AG08395 (cell line): ENCODE measurements around the gene NUPR1.
"Not testable (repeated sequence)": the region's sequence is repeated elsewhere in the genome, so short reads cannot be mapped to it uniquely, and the experiment has no call there.

Experiments used
- DNase-seq: peaks from one replicate; pipeline ENCODE4 v3.0.0; 2012; ENCODE audit warnings: mixed read lengths, low spot score

NUPR1 gene, protein sequence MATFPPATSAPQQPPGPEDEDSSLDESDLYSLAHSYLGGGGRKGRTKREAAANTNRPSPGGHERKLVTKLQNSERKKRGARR

GRCh38 chr16:28538733-28539596 is at the start of gene NUPR1:
Gene NUPR1 (minus strand): TSS chr16:28538974. CDS start chr16:28538907, 67 bp downstream.
- peak; percentile 99 for DNase-seq

DNA sequence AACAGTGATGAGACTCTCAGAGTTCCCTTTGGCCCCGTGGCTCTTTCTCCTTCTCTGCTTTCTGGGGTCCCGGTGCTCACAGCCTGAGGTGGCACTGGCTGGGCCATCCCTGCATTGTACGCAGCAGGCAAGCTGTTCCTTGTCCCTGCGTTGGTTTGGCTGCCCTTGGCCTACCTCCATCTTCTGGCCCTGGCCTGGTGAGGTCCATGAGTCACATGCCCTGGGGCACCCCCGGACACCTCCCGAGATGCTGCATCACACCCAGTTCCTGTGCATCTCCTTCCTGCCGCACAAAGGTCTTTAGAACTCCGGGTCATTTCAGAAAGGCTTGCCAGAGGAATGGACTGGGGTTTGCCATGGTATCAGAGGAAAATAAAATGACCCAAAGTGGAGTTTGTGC is 48.6 kb upstream of the NUPR1 start:
- DNase-seq = peak; percentile 10

DNA sequence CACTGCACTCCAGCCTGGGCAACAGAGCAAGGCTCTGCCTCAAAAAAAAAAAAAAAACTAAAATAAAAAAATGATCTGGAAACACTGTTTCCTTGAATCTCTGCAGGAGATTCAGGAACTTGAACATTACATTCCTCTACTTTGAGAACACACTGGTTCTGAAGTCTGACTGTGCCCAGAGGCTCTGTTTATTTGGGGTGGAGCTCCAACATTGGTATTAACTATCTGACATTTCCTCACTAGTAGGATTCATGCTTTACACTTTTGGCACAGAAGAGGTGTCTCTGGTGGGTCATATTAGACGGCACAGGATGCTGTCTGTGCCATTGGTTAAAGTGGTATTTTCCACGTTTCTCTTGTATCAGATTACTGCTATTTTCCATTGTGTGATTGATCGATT is 47.7 kb upstream of the NUPR1 start:
- DNase-seq = no peak

GRCh38 chr16:28585674-28586073 is 46.9 kb upstream of the NUPR1 start:
- DNase-seq = no peak

DNA sequence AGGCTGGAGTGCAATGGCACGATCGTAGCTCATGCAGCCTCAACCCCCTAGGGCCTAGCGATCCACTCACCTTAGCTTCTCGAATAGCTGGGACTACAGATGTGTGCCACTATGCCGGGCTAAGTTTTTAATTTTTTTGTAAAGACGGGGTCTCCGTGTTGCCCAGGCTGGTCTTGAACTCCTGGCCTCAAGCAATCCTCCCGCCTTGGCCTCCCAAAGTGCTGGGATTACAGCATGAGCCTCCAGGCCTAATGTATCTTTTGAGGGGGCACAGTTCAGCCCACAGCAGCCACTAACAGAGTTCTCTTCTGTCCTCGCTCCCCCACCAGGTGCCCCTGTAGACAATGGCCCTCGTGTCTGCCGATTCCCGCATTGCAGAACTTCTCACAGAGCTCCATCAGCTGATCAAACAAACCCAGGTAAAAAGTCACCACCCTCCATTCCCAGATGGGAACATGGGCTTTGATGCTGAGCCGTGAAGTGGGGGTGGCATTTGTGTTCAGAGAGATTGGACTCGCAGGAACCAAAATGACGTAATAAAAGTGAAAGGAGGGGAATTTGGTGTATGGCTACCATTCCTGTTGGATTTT is 42.0 kb upstream of the NUPR1 start:
- DNase-seq = no peak

GRCh38 chr16:28575446-28576109 is 36.8 kb upstream of the NUPR1 start:
- no peak for DNase-seq

DNA sequence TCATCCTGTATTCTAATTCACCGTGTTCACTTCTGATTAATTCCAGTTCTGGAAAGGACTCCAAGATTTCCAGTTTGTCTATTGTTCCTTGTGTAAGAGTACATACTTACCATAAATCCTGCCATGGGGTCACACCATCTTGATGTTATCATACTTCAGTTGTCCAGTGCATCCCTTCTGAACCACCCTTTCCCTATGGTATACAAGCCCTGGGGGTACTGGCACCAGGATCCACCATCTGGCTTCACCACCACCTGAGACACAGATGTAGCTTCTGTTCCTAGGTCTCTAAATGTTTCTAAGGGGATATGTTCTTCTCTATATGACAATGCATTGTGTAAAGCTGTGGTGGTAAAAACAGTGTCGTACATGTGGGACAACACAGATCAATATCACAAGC is 36.2 kb upstream of the NUPR1 start:
- no peak for DNase-seq

DNA sequence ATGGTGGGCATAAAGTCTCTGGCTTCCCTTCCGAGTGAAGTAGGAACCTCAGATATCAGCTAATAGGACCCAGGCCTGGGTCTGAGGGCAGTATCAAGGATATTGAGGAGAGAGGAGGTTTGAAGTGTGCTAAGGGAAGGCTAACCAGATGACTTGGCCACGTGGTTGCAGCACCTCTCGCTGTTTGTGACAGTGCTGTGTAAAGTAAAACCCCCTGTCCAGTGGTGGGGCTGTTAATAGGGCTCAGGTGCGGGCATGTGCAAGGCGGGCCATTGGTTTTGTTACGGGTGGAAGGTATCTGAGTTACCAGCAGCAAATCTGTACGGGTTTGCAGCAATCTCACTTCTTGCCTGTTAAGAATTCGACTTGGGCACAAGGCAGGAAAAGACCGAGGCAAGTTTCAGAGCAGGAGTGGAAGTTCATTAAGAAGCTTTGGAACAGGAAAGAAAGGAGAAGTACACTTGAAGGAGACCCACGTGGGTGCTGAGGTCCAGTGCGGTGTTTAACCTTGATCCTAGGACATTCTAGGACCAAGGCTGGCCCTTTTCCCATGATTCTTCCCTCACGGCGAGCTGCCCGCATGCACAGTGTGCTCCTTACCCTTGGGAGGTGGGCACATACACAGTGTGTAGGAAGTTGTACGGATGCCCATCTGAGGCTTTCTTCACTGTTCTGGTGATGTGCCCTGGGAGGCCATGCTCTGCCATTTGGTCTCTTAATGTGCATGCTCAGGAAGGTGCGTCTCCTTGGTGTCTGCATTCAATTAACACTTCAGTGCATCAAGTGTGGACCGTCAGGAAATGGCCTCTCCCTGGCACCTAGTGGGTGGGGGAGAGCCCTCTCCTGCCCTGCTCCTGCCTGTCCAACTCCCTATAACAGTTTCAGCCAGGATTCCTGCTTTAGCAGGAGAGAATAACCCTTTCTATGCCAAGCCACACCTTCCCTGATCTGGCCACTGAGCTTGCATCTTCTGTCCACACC is 35.3 kb upstream of the NUPR1 start:
- no peak for DNase-seq

GRCh38 chr16:28572696-28573510 is 34.1 kb upstream of the NUPR1 start:
- DNase-seq = no peak

DNA sequence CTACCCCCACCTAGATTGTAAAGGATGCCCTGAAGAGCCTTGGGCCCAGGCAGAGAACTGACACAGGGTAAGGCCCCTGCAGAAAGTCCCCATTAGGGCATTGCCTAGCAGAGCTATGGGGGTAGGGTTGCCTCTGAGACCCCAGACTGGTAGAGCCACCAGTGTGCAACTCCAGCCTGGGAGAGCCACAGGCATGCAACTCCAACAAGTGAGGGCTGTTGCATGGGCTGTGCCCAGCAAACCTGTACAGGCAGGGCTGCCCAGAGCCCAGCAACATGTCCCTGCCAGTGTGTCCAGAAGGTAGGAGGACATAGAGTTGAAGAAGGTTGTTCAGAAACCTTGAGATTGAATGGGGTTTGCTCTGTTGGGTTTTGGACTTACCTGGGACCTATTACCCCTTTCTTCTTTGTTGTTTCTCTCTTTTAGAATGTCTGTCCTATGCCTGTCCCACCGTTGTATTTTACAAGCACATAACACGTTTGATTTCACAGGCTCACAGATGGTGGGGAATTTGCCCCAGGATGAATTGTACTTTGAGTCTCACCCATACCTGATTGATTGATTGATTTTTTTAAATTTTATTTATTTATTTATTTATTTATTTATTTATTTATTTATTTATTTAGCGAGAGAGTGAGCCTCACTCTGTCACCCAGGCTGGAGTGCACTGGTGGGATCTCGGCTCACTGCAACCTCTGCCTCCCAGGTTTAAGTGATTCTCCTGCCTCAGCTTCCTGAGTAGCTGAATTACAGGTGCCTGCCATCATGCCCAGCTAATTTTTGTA is 31.4 kb upstream of the NUPR1 start:
- DNase-seq = no peak

DNA sequence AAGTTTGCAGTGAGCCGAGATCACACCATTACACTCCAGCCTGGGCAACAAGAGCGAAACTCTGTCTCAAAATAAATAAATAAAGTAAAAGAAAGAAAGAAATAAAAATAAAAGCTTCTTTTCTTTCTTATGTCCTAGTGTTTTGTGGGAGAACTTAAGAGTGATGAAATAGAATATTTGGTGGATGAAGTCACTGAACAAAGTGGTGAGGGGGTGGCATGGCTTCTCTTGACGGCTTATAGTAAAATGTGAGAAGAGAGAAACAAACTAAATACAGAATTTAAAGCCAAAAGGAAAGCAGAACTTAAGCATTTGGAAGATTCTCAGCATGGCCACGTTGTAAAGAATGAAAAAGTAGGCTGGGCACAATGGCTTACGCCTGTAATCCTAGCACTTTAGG is 30.2 kb upstream of the NUPR1 start:
- no peak for DNase-seq

- DNase-seq = no peak
Observed at GRCh38 chr16:28567292-28567691, 28.5 kb upstream of the NUPR1 start.

DNA sequence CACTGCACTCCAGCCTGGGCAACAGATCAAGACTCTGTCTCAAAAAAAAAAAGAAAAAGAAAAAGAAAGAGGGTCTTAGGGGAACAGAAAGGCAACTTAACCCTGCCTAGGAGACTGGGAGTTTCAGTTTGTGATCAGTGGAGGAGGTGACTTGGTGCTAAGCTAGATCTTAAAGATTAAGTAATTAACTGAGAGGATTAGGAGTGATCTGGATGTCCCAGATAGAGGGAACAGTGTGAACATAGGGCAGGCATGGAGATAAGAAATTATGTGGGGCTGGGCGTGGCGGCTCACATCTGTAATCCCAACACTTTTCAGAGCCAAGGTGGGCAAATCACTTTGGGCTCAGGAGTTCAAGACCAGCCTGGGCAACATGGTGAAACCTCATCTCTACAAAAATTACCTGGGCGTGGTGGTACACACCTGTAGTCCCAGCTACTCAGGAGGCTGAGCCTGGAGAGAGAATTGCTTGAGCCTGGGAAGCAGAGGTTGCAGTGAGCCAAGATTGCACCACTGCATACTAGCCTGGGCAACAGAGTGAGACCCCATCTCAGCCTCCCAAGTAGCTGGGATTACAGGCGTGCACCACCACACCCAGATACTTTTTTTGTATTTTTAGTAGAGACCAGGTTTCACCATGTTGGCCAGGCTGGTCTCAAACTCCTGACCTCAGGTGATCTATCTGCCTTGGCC is 27.6 kb upstream of the NUPR1 start:
- not testable (repeated sequence) for DNase-seq

- no peak for DNase-seq
Observed at GRCh38 chr16:28563218-28563617, 24.4 kb upstream of the NUPR1 start.

- no peak for DNase-seq
Observed at GRCh38 chr16:28562199-28562598, 23.4 kb upstream of the NUPR1 start.

- DNase-seq = no peak
Observed at GRCh38 chr16:28561557-28562187, 22.9 kb upstream of the NUPR1 start.

DNA sequence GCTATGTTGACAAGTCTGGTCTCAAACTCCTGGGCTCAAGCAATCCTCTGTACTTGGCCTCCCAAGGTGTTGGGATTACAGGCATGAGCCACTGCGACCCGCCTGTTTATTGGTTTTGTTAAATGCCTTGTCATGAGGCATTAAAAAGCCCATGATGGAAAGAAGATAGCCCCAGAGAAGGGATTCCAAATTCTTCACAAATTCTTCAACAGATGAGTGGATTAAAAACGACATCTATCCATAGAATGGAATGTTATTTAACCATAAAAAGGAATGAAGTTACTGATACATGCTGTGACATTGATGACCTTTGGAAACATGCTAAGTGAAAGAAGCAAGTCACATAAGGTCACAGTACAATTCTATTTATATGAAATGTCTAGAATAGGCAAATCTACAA is 19.7 kb upstream of the NUPR1 start:
- DNase-seq = no peak

GRCh38 chr16:28556914-28557320 is 18.1 kb upstream of the NUPR1 start:
- no peak for DNase-seq

DNA sequence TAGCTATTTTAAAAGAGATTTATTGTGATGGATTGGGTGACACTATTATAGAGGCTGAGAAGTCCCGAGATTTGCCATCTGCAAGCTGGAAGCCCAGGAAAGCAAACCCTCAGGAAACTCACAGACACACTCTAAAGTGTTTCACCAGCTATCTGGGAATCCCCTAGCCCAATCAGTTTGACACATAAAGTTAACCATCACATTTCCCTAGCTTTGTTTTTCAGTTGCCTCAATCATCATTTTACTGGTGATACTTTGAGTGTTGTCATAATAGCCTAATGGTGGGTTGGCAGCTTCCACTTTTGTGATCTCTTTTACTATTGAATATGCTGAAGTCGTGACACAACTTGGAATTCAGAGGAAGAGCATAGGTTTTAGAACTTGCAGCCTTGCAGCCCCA is 16.8 kb upstream of the NUPR1 start:
- DNase-seq = no peak
